CD4-positive, alpha-beta memory T cell (primary cell): ENCODE measurements around the gene ELANE. TPM values are rescaled to one million over a fixed set of nuclear protein-coding genes. Genes with fewer than 3 reads are reported as not detected.

Source experiments
- CTCF ChIA-PET: fragments of 350-600 bp; sonication (Branson Sonifier 250); formaldehyde crosslinking; loops from one replicate; lab custom pipeline; 2021; ENCODE audit warnings: inconsistent platforms; ENCODE audit not compliant: partially characterized antibody; lab: Charles Lee
- POLR2A ChIA-PET: fragments of 350-600 bp; sonication (Branson Sonifier 250); formaldehyde crosslinking; loops from one replicate; lab custom pipeline; 2021; ENCODE audit not compliant: partially characterized antibody; lab: Charles Lee
- DNase-seq, 5 donors: peaks; one replicate each; pipeline versions ENCODE4 v3.0.0 to v3.0.0-alpha.2; 2020 to 2022; ENCODE audit warnings: mixed read lengths in 1 of 5
- H3K27ac ChIP-seq: one replicate; pipeline ENCODE4 v1.7.0; 2013; ENCODE audit warnings: low read depth, low read length
- H3K27me3 ChIP-seq: 2 replicates; pipeline ENCODE4 v1.7.0; 2013; ENCODE audit warnings: mild to moderate bottlenecking, low read length, moderate library complexity; ENCODE audit not compliant: insufficient read depth
- H3K36me3 ChIP-seq: 2 replicates; pipeline ENCODE4 v1.7.0; 2013; ENCODE audit warnings: mild to moderate bottlenecking, low read length, moderate library complexity; ENCODE audit not compliant: insufficient read depth
- H3K4me1 ChIP-seq: 2 replicates; pipeline ENCODE4 v1.7.0; 2013; ENCODE audit warnings: mild to moderate bottlenecking, low read length, moderate library complexity; ENCODE audit not compliant: insufficient read depth
- H3K4me3 ChIP-seq, 2 donors: one replicate each; pipeline ENCODE4 v1.7.0; 2013; ENCODE audit warnings: low read length in 2 of 2, mild to moderate bottlenecking in 1 of 2
- H3K9me3 ChIP-seq, 2 donors: one replicate each; pipeline ENCODE4 v1.7.0; 2013; ENCODE audit warnings: low read length in 2 of 2, control low read depth in 1 of 2; ENCODE audit not compliant: control insufficient read depth in 1 of 2
- H3K27ac Mint-ChIP-seq, 7 donors: one replicate each; pipeline ENCODE4 v1.8.0; 2020 to 2021; ENCODE audit warnings: mixed read lengths in 7 of 7, mild to moderate bottlenecking in 6 of 7, inconsistent platforms in 3 of 7, moderate library complexity in 3 of 7
- H3K27me3 Mint-ChIP-seq, 2 donors: one replicate each; pipeline ENCODE4 v1.8.0; 2020 to 2021; ENCODE audit warnings: mixed read lengths in 2 of 2
- H3K36me3 Mint-ChIP-seq, 2 donors: one replicate each; pipeline ENCODE4 v1.8.0; 2020 to 2021; ENCODE audit warnings: mixed read lengths in 2 of 2, inconsistent platforms in 1 of 2, mild to moderate bottlenecking in 1 of 2
- H3K4me1 Mint-ChIP-seq, 4 donors: one replicate each; pipeline ENCODE4 v1.8.0; 2020 to 2021; ENCODE audit warnings: mixed read lengths in 4 of 4, mild to moderate bottlenecking in 1 of 4
- H3K4me3 Mint-ChIP-seq, 8 donors: one replicate each; pipeline ENCODE4 v1.8.0; 2020 to 2021; ENCODE audit warnings: mixed read lengths in 8 of 8, mild to moderate bottlenecking in 7 of 8, moderate library complexity in 6 of 8, inconsistent platforms in 3 of 8
- H3K9me3 Mint-ChIP-seq, 8 donors: one replicate each; pipeline ENCODE4 v1.8.0; 2020 to 2021; ENCODE audit warnings: mixed read lengths in 8 of 8, mild to moderate bottlenecking in 5 of 8, inconsistent platforms in 3 of 8, moderate library complexity in 1 of 8
- intact Hi-C: fragments of 100-400 bp; cut with micrococcal nuclease; formaldehyde crosslinking; loops from one replicate; pipeline ENCODE4 v1.15.1; 2023
- polyA plus RNA-seq, 2 donors: library from polyadenylated mRNA; unstranded; fragments of 300-500 nt; fragmentation: Illumina TruSeq; gene quantifications; one replicate each; pipeline ENCODE4 v1.2.3, GENCODE V29; 2021
- total RNA-seq, 2 experiments: library from RNA; stranded (reverse); gene quantifications; one replicate each; pipeline ENCODE4 v1.2.3, GENCODE V29; 2021

The ELANE gene
- total and polyA plus RNA-seq, 4 experiments from 2014 or later: not detected

GRCh38 chr19:825897-826644, 26.0 kb upstream of the ELANE start:
- Mint-ChIP-seq H3K36me3 (no peaks in the 10 kb centered on the region), H3K27me3 (peaks cover 4 to 7% of the 10 kb centered on the region in 2 donors), H3K4me3 (no peak overlapping the region), H3K9me3 (no peaks in the 10 kb centered on the region), H3K27ac (no peak overlapping the region), H3K4me1 (no peaks in the 10 kb centered on the region)
- CTCF ChIA-PET: no interaction called here
- Histone ChIP-seq H3K9me3 (no peaks in the 10 kb centered on the region), H3K27me3 (no peaks in the 10 kb centered on the region), H3K4me1 (no peaks in the 10 kb centered on the region), H3K4me3 (no peak overlapping the region), H3K36me3 (no peaks in the 10 kb centered on the region), H3K27ac (no peak overlapping the region)
- POLR2A ChIA-PET: interaction anchor here (0.6 kb wide), 1 partner anchor 85 kb away, joined by 3 read pairs; no protein-coding TSS in a partner anchor
- DNase-seq: no peak
- intact Hi-C loops: no loop called here

DNA sequence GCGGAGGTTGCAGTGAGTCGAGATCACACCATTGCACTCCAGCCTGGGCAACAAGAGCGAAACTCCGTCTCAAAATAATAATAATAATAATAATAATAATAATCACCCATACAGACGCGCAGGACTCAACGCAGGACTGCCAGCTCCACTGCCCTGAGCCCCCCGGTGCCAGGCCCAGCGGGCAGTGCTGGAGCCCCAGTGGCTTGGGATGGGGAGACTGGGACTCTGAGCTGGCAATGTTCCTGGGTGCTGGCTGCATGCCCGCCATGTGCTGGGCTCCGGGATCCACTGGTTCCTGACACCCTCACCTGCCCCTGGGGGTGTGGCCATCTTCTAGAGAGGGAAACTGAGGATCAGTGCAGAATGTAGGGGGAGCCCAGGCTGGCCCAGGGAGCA, 24.8 kb upstream of the ELANE start:
- Histone ChIP-seq H3K36me3 (no peaks in the 10 kb centered on the region), H3K4me1 (no peaks in the 10 kb centered on the region), H3K4me3 (no peak overlapping the region), H3K27ac (no peak overlapping the region), H3K27me3 (no peaks in the 10 kb centered on the region), H3K9me3 (no peaks in the 10 kb centered on the region)
- no peak overlapping the region for H3K4me3 Mint-ChIP-seq
- H3K4me1 Mint-ChIP-seq: no peaks in the 10 kb centered on the region
- H3K9me3 Mint-ChIP-seq: no peaks in the 10 kb centered on the region
- ChIA-PET POLR2A (no interaction called here), CTCF (no interaction called here)
- intact Hi-C loops: no loop called here
- peaks cover 4 to 7% of the 10 kb centered on the region in 2 donors for H3K27me3 Mint-ChIP-seq
- DNase-seq: no peak
- H3K36me3 Mint-ChIP-seq: no peaks in the 10 kb centered on the region
- H3K27ac Mint-ChIP-seq: no peak overlapping the region

- Mint-ChIP-seq H3K4me1 (no peaks in the 10 kb centered on the region), H3K27me3 (peaks cover 4 to 5% of the 10 kb centered on the region in 2 donors), H3K9me3 (no peaks in the 10 kb centered on the region), H3K27ac (no peak within 1 kb of the TSS), H3K36me3 (no peaks in the 10 kb centered on the region), H3K4me3 (no peak within 1 kb of the TSS)
- no peaks in the 10 kb centered on the region for H3K27me3 ChIP-seq
- H3K4me1 ChIP-seq: no peaks in the 10 kb centered on the region
- H3K4me3 ChIP-seq: no peak within 1 kb of the TSS
- DNase-seq: no peak
- intact Hi-C loops: no loop called here
- no peak within 1 kb of the TSS for H3K27ac ChIP-seq
- POLR2A ChIA-PET: no interaction called here
- CTCF ChIA-PET: no interaction called here
- H3K36me3 ChIP-seq: no peaks in the 10 kb centered on the region
- H3K9me3 ChIP-seq: no peaks in the 10 kb centered on the region
These were observed 24.3 kb upstream of the ELANE start, which contains the start of gene AZU1 for GRCh38 chr19:827710-828321. Gene AZU1 (plus strand): TSS chr19:827837. CDS start chr19:827847, 10 bp downstream.

- Histone ChIP-seq H3K36me3 (no peaks in the 10 kb centered on the region), H3K9me3 (no peaks in the 10 kb centered on the region), H3K27me3 (no peaks in the 10 kb centered on the region), H3K4me3 (no peak overlapping the region), H3K4me1 (no peaks in the 10 kb centered on the region), H3K27ac (no peak overlapping the region)
- DNase-seq: no peak
- CTCF ChIA-PET: no interaction called here
- intact Hi-C loops: no loop called here
- Mint-ChIP-seq H3K27me3 (no peaks in the 10 kb centered on the region), H3K4me1 (no peaks in the 10 kb centered on the region), H3K36me3 (no peaks in the 10 kb centered on the region), H3K27ac (no peak overlapping the region), H3K9me3 (no peaks in the 10 kb centered on the region), H3K4me3 (no peak overlapping the region)
- POLR2A ChIA-PET: no interaction called here
These were observed 22.9 kb upstream of the ELANE start for GRCh38 chr19:829129-829758.

- Mint-ChIP-seq H3K36me3 (no peaks in the 10 kb centered on the region), H3K27me3 (peaks cover 2 to 3% of the 10 kb centered on the region in 2 donors), H3K9me3 (no peaks in the 10 kb centered on the region), H3K27ac (no peak overlapping the region), H3K4me3 (no peak overlapping the region), H3K4me1 (peaks cover 0 to 4% (median 3%) of the 10 kb centered on the region in 4 donors)
- H3K4me3 ChIP-seq: no peak overlapping the region
- H3K9me3 ChIP-seq: no peaks in the 10 kb centered on the region
- ChIA-PET CTCF (no interaction called here), POLR2A (no interaction called here)
- intact Hi-C loops: no loop called here
- H3K36me3 ChIP-seq: no peaks in the 10 kb centered on the region
- no peak for DNase-seq
- H3K27ac ChIP-seq: no peak overlapping the region
- H3K4me1 ChIP-seq: no peaks in the 10 kb centered on the region
- H3K27me3 ChIP-seq: no peaks in the 10 kb centered on the region
These were observed 20.4 kb upstream of the ELANE start for GRCh38 chr19:831407-832369.

GRCh38 chr19:834216-834615, 17.9 kb upstream of the ELANE start:
- POLR2A ChIA-PET: no interaction called here

More at GRCh38 chr19:834216-834615, 17.9 kb upstream of the ELANE start:
- intact Hi-C loops: no loop called here
- peaks cover 0 to 4% (median 3%) of the 10 kb centered on the region in 4 donors for H3K4me1 Mint-ChIP-seq
- Histone ChIP-seq H3K27me3 (no peaks in the 10 kb centered on the region), H3K4me1 (no peaks in the 10 kb centered on the region), H3K4me3 (no peak overlapping the region), H3K36me3 (no peaks in the 10 kb centered on the region), H3K9me3 (no peaks in the 10 kb centered on the region), H3K27ac (no peak overlapping the region)
- peaks cover 3 to 5% of the 10 kb centered on the region in 2 donors for H3K27me3 Mint-ChIP-seq
- H3K4me3 Mint-ChIP-seq: no peak overlapping the region
- CTCF ChIA-PET: no interaction called here
- no peak overlapping the region for H3K27ac Mint-ChIP-seq
- no peak for DNase-seq
- H3K36me3 Mint-ChIP-seq: no peaks in the 10 kb centered on the region
- no peaks in the 10 kb centered on the region for H3K9me3 Mint-ChIP-seq
